BJ (cell line): Measurements from ENCODE around the gene FHL3. TPM values are rescaled to one million over a fixed set of nuclear protein-coding genes. Genes with fewer than 3 reads are reported as not detected.
A peak's percentile ranks its signal among the peaks of the same experiment; 100 is the strongest.

Experiments
- CTCF ChIA-PET: fragments of 350-600 bp; formaldehyde crosslinking; extraction: SDS; loops from one replicate; lab custom pipeline; 2021; ENCODE audit warnings: antibody characterized with exemption, inconsistent platforms; lab: Yijun Ruan, JAX
- POLR2A ChIA-PET: fragments of 300-600 bp; sonication (Branson Sonifier 250); formaldehyde crosslinking; extraction: SDS; loops from one replicate; lab custom pipeline; 2021; ENCODE audit warnings: antibody characterized with exemption; lab: Charles Lee
- DNase-seq: peaks from one replicate; pipeline ENCODE4 v3.0.0-alpha.2; 2011; ENCODE audit warnings: low read depth
- H3K27me3 ChIP-seq: 2 replicates; pipeline ENCODE4 v1.6.0; 2011; ENCODE audit warnings: low read length; ENCODE audit not compliant: control insufficient read depth, insufficient read depth
- H3K36me3 ChIP-seq: 2 replicates; pipeline ENCODE4 v1.5.1; 2011; ENCODE audit warnings: low read length; ENCODE audit not compliant: control insufficient read depth, insufficient read depth
- H3K4me3 ChIP-seq: 2 replicates; pipeline ENCODE4 v1.5.1; 2011; ENCODE audit warnings: low read depth, mild to moderate bottlenecking, control low read depth, low read length
- CTCF ChIP-seq: IDR thresholded peaks from 2 replicates; pipeline ENCODE4 v1.5.1; 2011; ENCODE audit warnings: low read depth, mild to moderate bottlenecking, control low read depth, inconsistent platforms, low read length, moderate library complexity; ENCODE audit not compliant: insufficient read depth
- polyA minus RNA-seq: library from RNA; depleted of rRNA, polyadenylated mRNA; stranded (reverse); fragments of >200 nt; gene quantifications from 2 replicates; pipeline ENCODE4 v1.2.3, GENCODE V29; 2011; rRNA and poly(A)+ RNA removed
- polyA plus RNA-seq: library from polyadenylated mRNA; depleted of rRNA; stranded (reverse); fragments of >200 nt; gene quantifications from 2 replicates; pipeline ENCODE4 v1.2.3, GENCODE V29; 2011; rRNA removed

FHL3 gene
- 7.9 and 13.0 TPM in 2 replicates for polyA plus RNA-seq
- polyA minus RNA-seq, result 21.9 and 25.9 TPM in 2 replicates

GRCh38 chr1:38005195-38006007, at the start of gene FHL3:
FHL3 (minus strand) TSS chr1:38005514; CDS start chr1:37999412, 6,102 bp downstream.
- no peak for TF ChIP-seq CTCF
- ChIA-PET CTCF (no interaction called here), POLR2A (interaction anchor here (0.6 kb wide), 1 partner anchor 16 kb away, joined by 4 read pairs; the partner anchor contains the start of gene SF3A3)
- no peaks in the 10 kb centered on the region for H3K36me3 ChIP-seq
- H3K27me3 ChIP-seq, result no peaks in the 10 kb centered on the region
- no peak for DNase-seq
- H3K4me3 ChIP-seq, result peak within 1 kb of the TSS; percentile 77

- DNase-seq, result no peak
- TF ChIP-seq CTCF, result no peak
- POLR2A ChIA-PET, result no interaction called here
- Histone ChIP-seq H3K36me3 (no peaks in the 10 kb centered on the region), H3K4me3 (no peak overlapping the region), H3K27me3 (peaks cover 18% of the 10 kb centered on the region)
- CTCF ChIA-PET, result interaction anchor here (0.5 to 1.5 kb wide), 2 partner anchors 14 to 26 kb away, joined by 3 to 7 read pairs; no protein-coding TSS in a partner anchor
These were observed 48.2 kb upstream of the FHL3 start for GRCh38 chr1:38053416-38054091.

- TF ChIP-seq CTCF, result no peak
- H3K4me3 ChIP-seq, result no peak overlapping the region
- ChIA-PET CTCF (interaction anchor here (1.5 kb wide), 1 partner anchor 15 kb away, joined by 7 read pairs; no protein-coding TSS in a partner anchor), POLR2A (no interaction called here)
- DNase-seq, result no peak
- H3K27me3 ChIP-seq, result peaks cover 21% of the 10 kb centered on the region
- H3K36me3 ChIP-seq, result no peaks in the 10 kb centered on the region
These were observed 47.6 kb upstream of the FHL3 start for GRCh38 chr1:38052750-38053415.

- H3K4me3 ChIP-seq, result no peak overlapping the region
- CTCF ChIA-PET, result no interaction called here
- DNase-seq, result no peak
- no peaks in the 10 kb centered on the region for H3K36me3 ChIP-seq
- POLR2A ChIA-PET, result no interaction called here
- H3K27me3 ChIP-seq, result peaks cover 22% of the 10 kb centered on the region
- TF ChIP-seq CTCF, result no peak
These were observed 45.8 kb upstream of the FHL3 start for GRCh38 chr1:38051079-38051543.
